Activated T-cell treated with anti-CD3 and anti-CD28 coated beads, Interleukin-2, amount 50 U/mL, for 1 hour (primary cell): ENCODE data around the gene SLC7A7.
"Not testable (repeated sequence)": the region's sequence is repeated elsewhere in the genome, so short reads cannot be mapped to it uniquely, and the experiment has no call there.

Experiments
- DNase-seq: peaks from one replicate; pipeline ENCODE4 v3.0.0-alpha.2; 2020

The SLC7A7 gene

DNA sequence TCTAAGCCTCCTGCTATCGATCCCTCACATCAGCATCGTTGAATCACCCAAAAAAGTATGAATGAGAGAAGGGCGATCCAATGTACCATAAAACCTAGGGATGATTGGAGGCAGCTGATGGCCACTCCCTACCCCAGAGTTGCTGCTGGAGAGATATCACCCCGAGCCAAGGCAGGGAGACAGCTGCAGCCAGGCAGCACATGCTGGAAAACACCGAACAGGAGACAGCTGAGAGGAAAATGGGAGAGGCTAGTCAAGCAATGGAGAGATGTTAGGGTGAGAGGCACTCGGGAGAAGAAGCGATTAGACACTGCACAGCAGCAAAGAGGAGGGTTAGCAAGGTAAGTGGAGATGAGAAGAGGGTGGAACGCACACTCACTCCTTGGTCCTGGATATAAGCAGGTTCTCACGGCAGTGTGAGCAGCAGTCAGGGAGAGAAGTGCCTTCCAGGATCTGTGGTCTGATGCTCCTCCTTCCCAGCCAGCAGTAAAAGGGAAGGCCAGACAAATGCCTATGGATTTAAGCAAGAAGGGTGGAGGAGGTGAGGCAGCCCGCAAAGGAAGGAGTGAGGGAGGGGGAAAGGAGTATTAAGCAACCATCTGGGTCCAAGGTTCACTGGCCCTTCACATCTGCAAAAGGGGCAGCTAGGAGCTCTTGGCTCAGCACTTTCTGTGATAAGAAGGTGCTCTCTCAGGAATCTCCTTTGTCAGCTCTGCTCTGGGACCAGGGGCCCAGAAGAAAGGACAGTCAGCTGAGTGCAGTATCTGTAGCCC is at the start of gene SLC7A7:
TSS of gene SLC7A7 (minus strand) at position 495 of the 773 bp plus-strand sequence. CDS start 2,037 bp downstream, outside the sequence.
- no peak for DNase-seq

DNA sequence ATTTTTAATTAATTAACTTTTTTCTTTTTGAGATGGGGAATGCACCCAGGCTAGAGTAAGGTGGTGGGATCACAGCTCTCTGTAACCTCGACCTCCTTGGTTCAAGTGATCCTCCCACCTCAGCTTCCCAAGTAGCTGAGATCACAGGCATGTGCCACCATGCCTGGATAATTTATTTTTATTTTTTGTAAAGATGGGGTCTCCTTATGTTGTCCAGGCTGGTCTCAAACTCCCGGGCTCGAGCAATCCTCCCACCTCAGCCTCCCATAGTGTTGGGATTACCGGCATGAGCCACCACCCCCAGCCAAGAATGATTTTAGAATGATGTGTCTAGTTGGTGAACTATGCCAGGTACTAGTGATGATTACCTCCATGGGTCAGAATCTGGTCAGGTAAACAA is 49.7 kb upstream of the SLC7A7 start:
- no peak for DNase-seq

DNA sequence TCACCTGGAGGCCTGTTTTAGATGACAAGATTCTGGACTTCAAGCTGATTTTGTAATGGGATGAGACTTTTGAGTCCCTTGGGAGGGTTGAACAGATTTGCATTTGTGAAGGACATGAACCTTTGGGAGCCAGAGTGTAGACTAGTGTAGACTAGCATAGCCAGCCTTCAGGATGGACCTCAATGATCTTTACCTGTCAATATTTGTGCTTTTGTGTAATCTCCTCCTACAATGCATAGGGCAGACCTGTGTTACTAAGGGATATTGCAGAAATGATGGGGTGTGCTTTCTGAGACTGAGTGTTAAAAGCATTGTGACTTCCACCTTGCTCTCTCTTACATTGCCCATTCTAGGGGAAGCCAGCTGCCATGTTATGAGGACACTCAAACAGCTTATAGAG is 46.4 kb upstream of the SLC7A7 start:
- DNase-seq: no peak

DNA sequence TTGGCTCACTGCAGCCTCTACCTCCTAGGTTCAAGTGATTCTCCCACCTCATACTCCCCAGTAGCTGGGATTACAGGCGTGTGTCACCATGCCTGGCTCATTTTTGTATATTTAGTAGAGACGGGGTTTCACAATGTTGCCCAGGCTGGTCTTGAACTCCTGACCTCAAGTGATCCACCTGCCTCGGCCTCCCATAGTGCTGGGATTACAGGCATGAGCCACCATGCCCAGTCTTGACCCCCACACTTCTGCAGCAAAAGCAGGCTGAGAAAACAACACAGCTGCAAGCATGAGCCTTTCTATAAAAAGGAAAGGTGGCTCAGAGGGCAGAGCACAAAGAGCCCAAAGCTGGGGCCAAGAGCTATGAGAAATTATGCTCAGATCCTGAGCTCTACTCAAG is 45.1 kb upstream of the SLC7A7 start:
- not testable (repeated sequence) for DNase-seq

DNA sequence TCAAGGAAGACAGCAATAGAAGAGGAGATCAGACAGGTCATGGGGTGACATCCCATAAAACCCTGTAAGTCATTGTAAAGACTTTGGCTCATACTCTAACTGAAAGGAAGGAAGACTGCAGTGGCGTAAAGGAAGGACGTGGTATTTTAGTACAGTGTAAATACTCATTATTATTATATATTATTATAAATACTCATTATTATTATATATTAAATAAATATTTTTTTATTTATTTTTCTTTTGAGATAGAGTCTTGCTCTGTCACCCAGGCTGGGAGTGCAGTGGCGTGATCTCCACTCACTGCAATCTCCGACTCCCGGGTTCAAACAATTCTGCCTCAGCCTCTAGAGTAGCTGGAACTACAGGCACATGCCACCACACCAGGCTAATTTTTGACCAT is 41.2 kb upstream of the SLC7A7 start:
- no peak for DNase-seq

DNA sequence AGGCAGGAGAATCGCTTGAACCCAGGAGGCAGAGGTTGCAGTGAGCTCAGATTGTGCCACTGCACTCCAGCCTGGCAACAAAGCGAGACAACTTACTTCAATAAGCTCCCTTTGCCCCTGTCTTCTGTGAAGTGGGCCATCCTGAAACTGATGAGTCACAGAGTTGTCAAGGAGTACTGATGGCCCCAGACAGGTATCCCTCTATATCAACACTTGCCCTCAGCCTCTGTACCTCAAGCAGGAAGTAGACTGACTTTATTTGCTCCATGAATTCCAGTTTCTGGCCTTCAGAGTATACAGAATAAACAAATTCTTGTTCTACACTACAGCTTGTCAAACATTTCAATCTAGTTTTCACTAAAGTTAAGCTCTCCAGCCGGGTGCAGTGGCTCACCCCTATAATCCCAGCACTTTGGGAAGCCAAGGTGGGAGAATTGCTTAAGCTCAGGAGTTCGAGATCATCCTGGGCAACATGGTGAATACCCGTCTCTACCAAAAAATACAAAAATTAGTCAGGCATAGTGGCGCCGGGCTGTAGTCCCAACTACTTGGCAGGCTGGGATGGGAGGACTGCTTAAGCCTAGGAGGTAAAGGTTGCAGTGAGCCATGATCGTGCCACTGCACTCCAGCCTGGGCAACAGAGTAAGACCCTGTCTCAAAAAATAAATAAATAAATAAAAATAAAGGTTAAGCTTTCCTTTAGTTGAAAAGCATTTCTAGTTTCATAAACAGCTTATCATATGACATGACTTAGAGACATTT is 39.9 kb upstream of the SLC7A7 start:
- no peak for DNase-seq

DNA sequence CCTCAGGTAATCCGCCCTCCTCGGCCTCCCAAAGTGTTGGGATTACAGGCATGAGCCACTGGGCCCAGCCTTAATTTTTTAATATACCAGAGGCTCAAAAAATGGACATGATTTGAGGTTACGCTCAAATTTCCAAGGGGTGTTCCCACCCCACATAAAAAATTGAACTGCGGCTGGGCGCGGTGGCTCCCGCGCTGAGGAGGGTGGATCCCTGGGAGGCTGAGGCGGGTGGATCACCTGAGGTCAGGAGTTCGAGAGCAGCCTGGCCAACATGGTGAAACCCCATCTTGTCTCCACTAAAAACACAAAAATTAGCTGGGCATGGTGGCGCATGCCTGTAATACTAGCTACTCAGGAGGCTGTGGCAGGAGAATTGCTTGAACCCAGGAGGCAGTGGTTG is 39.1 kb upstream of the SLC7A7 start:
- not testable (repeated sequence) for DNase-seq

DNA sequence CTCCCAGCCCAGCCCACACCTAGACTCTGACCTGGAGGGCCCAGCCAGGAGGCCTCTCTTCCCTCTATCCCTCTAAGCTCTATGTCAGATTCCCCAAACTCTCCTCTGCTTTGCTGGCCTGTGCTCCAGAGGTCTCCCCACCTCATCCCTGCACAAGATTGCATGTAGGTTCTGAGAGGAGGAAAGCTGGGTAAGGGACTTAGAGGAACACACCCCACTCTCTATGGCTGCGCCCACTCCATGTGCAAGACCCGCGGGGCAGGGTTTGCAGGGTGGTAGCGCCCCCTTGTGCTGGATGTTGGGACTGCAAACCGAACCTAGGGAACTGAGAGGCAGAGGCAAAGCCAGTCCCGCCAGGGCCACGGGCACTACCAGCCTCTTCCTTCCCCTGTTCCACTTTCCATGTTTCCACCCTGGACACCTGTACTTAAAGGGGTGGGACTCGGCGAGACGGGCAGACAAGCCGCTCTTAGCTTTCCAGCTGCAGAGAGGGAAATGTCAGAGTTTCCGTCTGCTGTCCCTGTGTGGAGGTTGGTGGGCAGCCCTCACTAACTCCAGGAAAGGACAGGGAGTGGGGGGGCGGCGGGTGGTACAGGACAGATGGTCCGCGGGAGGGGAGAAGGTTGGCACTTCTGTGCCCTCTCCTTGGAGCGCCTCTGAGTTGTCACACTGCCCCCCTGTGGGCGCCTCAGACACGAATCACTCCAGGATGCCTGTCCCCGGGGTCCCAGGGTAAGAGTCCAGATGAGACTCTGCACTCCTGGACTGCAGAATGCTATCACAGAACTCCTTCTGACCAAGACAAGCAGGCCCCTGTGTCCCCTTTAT is 37.9 kb upstream of the SLC7A7 start:
- DNase-seq: peak; percentile 96

DNA sequence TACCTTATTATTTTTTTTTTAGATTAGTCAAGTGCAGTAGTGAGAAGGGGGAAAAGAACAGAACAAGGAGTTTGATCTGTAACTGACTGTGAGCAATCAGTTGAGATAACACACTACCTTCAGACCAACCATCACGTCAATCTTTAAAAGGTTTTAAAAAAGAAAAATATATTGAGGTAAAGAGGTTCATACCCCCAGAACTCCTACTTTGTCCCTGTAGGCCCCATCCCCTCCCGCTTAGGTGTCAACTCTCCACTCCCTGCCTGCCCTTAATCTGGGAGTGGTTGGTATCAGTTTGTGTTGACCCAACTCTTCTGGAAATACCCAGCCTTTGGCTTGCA is 37.3 kb upstream of the SLC7A7 start:
- DNase-seq: no peak

DNA sequence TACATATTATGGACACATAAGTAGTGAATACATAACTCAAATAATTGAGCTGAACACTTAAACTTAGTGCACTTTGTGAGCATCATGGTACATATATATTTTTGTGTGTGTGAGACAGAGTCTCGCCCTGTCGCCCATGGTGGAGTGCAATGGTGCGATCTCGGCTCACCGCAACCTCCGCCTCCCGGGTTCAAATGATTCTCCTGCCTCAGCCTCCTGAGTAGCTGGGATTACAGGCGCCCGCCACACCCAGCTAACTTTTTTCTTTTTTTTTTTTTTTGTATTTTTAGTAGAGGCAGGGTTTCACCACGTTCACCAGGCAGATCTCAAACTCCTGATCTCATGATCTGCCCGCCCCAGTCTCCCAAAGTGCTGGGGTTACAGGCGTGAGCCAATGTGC is 36.9 kb upstream of the SLC7A7 start:
- not testable (repeated sequence) for DNase-seq

DNA sequence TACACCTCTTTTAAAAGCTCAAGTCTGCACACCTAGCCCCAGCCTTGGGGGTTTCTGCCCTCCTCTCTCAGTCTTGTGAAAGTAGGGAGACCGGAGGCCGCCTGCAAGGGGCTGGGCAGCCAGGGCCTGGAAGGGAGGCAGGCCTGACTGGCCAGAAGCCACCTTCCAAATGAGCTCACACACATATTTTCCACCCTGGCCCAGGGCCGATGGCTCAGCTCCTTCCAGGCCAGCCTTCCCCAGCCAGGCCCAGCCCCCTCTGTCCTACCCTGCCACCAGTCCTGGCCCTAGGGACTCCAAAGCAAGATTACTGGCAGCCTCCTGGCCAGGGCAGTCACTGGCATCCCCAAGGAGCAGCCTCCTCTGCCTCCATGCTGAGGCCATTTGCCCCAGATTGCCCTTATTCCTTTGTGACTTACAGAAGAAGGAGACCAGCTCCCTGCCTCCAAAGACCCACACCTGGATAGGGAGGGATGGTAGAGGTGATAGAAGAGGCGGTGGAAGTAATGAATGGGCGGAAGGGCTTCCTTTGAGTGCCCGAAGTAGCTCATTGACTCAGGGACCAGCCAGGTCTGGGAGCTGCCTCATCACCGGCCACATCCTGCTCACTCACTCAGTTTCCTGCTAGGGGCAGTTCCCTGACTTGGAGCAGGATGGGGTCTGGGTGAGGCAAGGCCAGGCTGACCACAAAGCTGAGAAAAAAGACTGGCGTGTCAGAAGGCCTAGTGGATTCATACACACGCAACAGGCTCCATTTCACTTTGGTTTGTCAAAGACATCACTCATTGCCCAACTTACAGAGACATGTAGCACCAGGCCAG is 35.9 kb upstream of the SLC7A7 start:
- DNase-seq: no peak

DNA sequence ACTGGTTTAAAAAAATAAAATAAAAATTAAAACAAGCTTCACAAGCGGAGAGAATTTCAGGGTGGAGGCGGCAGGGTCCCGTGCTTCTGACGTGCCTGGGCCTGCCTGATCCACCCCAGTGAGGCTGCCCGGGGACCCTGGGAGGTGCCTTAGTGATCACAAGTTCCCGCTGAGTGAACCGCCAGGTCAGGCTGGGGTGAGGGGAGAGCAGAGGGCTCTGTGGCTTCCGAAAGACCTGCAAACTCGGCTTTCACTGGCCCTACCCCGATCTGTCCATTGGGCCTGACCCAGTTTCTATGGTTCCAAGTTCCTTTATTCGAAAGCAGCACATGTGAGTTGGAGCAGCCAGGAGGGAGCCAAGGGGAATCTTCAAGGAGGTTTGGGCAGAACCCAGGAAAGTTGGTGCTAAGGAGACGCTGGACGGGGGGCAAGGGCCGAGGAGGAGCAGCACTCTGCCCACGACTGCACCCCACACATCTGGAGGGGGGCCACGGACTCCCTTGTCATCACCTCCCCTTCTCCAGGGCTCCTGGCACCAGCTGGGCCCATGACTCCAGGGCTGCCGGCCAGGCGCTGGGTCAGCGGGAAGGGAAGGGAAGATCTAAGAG is 34.1 kb upstream of the SLC7A7 start:
- DNase-seq: no peak

DNA sequence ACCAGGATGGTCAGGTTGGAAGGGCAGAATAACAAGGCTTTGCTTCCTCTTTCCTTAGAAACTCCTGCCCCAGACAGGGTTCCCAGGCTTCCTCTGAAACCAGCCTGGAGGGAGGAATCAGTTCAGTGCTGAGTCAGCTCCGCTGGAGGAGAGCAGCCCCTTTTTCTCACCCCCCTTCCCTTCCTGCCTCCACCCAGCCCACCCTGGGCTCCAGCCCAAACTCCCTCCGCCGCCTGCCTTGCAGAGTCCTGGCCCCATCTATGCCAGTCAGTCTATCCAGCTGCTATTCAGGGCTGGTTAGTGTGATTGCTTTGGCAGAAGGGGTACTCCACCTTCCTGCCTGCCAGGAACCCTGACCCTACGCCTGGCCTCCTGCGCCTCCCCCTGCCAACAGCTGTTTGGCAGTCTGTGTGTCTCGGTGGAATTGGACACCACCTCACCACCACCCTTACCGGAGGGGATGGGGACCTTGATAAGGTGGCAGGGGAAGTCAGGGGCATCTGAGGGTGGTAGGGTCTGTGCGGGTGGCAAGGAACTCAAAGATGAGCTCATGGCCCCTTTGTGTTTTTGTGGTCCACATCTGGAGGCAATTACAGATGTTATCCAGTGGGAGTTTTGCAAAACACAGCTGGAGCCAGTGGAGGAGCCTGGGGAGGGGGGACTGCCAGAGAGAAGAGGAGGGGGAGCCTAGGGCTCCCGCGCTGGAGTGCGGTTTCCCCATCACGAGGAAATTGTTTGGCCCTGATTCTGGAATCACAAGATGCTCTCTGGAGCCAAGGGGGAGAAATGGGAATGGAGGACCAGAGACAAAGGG is 33.3 kb upstream of the SLC7A7 start:
- no peak for DNase-seq

DNA sequence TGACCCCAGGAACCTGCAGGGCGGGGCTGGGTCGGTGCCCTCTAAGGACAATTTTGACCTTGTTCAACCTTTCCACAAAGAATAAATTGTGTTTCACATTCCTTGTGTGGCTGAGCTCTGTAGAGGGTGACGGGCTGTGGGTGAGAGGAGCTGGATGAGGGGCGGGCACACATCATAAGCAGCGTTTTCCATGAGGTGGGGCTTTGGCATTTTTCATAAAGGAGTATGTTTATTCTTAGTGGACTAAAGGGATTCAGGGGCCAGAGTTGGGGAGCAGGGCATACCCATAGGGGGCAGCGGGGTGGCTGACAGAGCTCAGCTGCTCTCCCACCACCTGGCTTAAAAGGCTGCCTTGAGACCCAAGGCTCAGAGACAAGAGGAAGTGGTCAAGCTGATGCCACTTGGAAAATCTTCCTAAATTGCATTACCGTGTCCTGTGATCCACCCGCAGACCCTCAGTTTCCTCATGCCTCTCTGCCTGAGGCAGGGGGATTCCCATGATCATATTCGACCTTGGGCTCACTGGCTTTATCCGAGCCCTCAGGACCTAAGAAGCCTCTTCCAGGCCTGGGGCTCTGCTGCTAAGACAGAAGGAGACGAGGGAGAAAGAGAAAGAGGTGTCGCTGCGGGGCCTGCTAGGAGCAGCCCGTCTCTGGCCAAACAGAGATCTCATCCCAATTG is 32.6 kb upstream of the SLC7A7 start:
- DNase-seq: no peak

DNA sequence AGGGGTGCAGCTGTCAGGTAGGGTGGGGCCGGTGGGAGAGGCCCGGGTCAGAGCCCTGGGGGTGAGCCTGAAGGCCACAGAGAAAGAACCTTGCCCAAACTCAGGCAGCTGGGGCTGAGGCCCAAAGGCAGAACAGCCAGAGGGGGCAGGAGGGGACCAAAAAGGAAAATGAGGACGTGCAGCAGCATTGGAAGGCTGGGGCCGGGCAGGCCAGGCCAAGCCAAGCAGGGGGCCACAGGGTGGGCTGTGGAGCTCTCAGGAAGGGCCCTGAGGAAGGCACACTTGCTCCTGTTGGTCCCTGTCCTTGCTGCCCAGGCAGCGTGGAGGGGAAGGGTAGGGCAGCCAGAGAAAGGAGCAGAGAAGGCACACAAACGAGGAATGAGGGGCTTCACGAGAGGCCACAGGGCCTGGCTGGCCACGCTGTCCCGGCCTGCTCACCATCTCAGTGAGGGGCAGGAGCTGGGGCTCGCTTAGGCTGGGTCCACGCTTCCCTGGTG is 31.6 kb upstream of the SLC7A7 start:
- DNase-seq: no peak

DNA sequence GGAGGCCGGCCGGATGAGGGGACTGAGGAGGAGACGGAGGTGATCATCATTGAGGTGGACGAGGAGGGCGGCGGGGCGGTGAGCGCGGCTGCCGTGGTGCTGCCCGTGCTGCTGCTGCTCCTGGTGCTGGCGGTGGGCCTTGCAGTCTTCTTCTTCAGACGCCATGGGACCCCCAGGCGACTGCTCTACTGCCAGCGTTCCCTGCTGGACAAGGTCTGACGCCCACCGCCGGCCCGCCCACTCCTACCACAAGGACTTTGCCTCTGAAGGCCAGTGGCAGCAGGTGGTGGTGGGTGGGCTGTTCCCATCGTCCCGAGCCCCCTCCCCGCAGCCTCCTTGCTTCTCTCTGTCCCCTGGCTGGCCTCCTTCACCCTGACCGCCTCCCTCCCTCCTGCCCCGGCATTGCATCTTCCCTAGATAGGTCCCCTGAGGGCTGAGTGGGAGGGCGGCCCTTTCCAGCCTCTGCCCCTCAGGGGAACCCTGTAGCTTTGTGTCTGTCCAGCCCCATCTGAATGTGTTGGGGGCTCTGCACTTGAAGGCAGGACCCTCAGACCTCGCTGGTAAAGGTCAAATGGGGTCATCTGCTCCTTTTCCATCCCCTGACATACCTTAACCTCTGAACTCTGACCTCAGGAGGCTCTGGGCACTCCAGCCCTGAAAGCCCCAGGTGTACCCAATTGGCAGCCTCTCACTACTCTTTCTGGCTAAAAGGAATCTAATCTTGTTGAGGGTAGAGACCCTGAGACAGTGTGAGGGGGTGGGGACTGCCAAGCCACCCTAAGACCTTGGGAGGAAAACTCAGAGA is 30.8 kb upstream of the SLC7A7 start:
- DNase-seq: no peak

DNA sequence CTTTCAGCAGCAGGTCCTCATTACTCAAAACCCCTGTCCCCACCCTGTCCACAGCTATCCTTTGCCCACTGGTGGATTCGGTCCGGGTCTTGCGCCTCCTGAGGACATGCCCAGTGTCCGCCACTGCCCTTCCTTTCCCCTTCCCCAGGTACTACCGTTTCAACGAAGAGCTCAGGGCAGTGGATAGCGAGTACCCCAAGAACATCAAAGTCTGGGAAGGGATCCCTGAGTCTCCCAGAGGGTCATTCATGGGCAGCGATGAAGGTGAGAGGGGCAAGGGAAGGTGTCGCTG is 29.8 kb upstream of the SLC7A7 start:
- no peak for DNase-seq

DNA sequence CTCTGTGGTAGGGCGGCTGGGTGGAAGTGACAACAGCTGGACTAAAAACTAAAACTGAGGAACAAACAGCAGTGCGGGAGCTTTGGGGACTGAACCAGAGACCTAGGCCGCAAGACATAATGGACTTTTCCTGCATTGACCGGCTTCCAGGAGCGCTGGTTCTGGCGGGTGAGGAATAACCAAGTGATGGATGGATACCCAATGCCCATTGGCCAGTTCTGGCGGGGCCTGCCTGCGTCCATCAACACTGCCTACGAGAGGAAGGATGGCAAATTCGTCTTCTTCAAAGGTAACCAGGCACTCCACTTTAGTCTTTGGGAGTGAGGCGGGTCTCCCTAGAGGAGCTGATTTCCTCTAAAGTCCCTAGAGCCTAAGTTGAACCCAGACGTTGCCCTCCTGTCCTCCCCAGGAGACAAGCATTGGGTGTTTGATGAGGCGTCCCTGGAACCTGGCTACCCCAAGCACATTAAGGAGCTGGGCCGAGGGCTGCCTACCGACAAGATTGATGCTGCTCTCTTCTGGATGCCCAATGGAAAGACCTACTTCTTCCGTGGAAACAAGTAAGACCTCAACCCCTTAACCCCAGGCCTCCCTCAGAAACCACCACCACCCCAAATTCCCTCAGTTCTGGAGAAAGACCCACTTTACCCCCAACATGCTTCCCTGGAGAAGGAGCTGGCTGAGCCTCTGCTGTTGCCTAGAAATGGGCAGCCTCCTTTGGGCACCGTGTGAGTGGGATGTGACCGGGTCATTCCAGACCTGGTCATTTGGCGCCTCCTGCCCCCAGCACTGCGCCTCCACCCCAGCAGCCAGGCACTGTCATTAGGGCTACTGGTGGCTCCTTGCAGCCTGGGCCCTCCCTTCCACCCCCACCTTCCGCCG is 29.2 kb upstream of the SLC7A7 start:
- DNase-seq: no peak
